Measurements from ENCODE around the gene SLC38A9.

SLC38A9 gene

GRCh38 chr5:55620009-55620765 is 91.9 kb downstream of the SLC38A9 start:
- Histone ChIP-seq H4K20me1 (ENCODE audit: insufficient read depth, low read length) (no peaks in the 10 kb centered on the region), H3F3A (ENCODE audit: insufficient read depth, low read length) (no peaks in the 10 kb centered on the region), H3K4me1 (ENCODE audit: insufficient read depth, low read length, severe bottlenecking) (no peaks in the 10 kb centered on the region), H2AFZ (ENCODE audit: low read length) (no peak overlapping the region), H3K4me2 (ENCODE audit: low read length) (no peak overlapping the region), H3K27ac (ENCODE audit: low read depth, low read length, poor library complexity, severe bottlenecking) (no peak overlapping the region), H3K79me2 (ENCODE audit: insufficient read depth, low read length) (no peaks in the 10 kb centered on the region), H3K27me3 (ENCODE audit: insufficient read depth, low read length) (no peaks in the 10 kb centered on the region), H3K9me2 (ENCODE audit: low read depth, low read length) (no peaks in the 10 kb centered on the region), H3K36me3 (ENCODE audit: insufficient read depth, low read length) (no peaks in the 10 kb centered on the region), H3K9me3 (ENCODE audit: low read length) (no peaks in the 10 kb centered on the region), H3K4me3 (ENCODE audit: low read depth, low read length, poor library complexity, severe bottlenecking) (no peak overlapping the region), H3K9ac (ENCODE audit: low read length) (no peak overlapping the region)
- TF ChIP-seq EZH2 (IDR thresholded peaks at IDR 0.05; ENCODE audit: borderline replicate concordance, low read length), result no peak

- H3K9ac ChIP-seq (ENCODE audit: low read length), result no peak overlapping the region
- H3K9me2 ChIP-seq (ENCODE audit: low read depth, low read length), result no peaks in the 10 kb centered on the region
- no peak overlapping the region for H2AFZ ChIP-seq (ENCODE audit: low read length)
- no peaks in the 10 kb centered on the region for H3K27me3 ChIP-seq (ENCODE audit: insufficient read depth, low read length)
- H3K27ac ChIP-seq (ENCODE audit: low read depth, low read length, poor library complexity, severe bottlenecking), result no peak overlapping the region
- no peaks in the 10 kb centered on the region for H3K36me3 ChIP-seq (ENCODE audit: insufficient read depth, low read length)
- H3F3A ChIP-seq (ENCODE audit: insufficient read depth, low read length), result no peaks in the 10 kb centered on the region
- no peaks in the 10 kb centered on the region for H3K79me2 ChIP-seq (ENCODE audit: insufficient read depth, low read length)
- TF ChIP-seq EZH2 (IDR thresholded peaks at IDR 0.05; ENCODE audit: borderline replicate concordance, low read length) (no peak), CTCF (IDR thresholded peaks at IDR 0.05; ENCODE audit: low read length) (no peak)
- H4K20me1 ChIP-seq (ENCODE audit: insufficient read depth, low read length), result no peaks in the 10 kb centered on the region
- H3K4me3 ChIP-seq (ENCODE audit: low read depth, low read length, poor library complexity, severe bottlenecking), result no peak overlapping the region
- no peaks in the 10 kb centered on the region for H3K4me1 ChIP-seq (ENCODE audit: insufficient read depth, low read length, severe bottlenecking)
- no peak overlapping the region for H3K4me2 ChIP-seq (ENCODE audit: low read length)
- no peaks in the 10 kb centered on the region for H3K9me3 ChIP-seq (ENCODE audit: low read length)
Observed at GRCh38 chr5:55618318-55618717, 93.8 kb downstream of the SLC38A9 start.

- H3K79me2 ChIP-seq (ENCODE audit: insufficient read depth, low read length), result no peaks in the 10 kb centered on the region
Observed at GRCh38 chr5:55613112-55613868, 98.8 kb downstream of the SLC38A9 start.

More at GRCh38 chr5:55613112-55613868, 98.8 kb downstream of the SLC38A9 start:
- Histone ChIP-seq H3K9me2 (ENCODE audit: low read depth, low read length) (no peaks in the 10 kb centered on the region), H3K9me3 (ENCODE audit: low read length) (no peaks in the 10 kb centered on the region), H3F3A (ENCODE audit: insufficient read depth, low read length) (no peaks in the 10 kb centered on the region), H3K9ac (ENCODE audit: low read length) (no peak overlapping the region), H3K4me2 (ENCODE audit: low read length) (no peak overlapping the region), H3K4me1 (ENCODE audit: insufficient read depth, low read length, severe bottlenecking) (no peaks in the 10 kb centered on the region), H3K4me3 (ENCODE audit: low read depth, low read length, poor library complexity, severe bottlenecking) (no peak overlapping the region), H3K36me3 (ENCODE audit: insufficient read depth, low read length) (no peaks in the 10 kb centered on the region), H3K27me3 (ENCODE audit: insufficient read depth, low read length) (no peaks in the 10 kb centered on the region), H4K20me1 (ENCODE audit: insufficient read depth, low read length) (no peaks in the 10 kb centered on the region), H2AFZ (ENCODE audit: low read length) (no peak overlapping the region), H3K27ac (ENCODE audit: low read depth, low read length, poor library complexity, severe bottlenecking) (no peak overlapping the region)
- no peak for TF ChIP-seq CTCF (IDR thresholded peaks at IDR 0.05; ENCODE audit: low read length)
- no peak for TF ChIP-seq EZH2 (IDR thresholded peaks at IDR 0.05; ENCODE audit: borderline replicate concordance, low read length)

Data from OCI-LY1 (cell line).